GM19043 (cell line): ENCODE data around the gene PRSS38.

Experiments
- ATAC-seq: cut with Tn5 transposase; IDR thresholded peaks from one replicate; pipeline ENCODE4 v1.9.1; 2021; ENCODE audit warnings: low read depth; ENCODE audit not compliant: unreplicated experiment

PRSS38 gene

GRCh38 chr1:227893949-227894721 is 78.7 kb downstream of the PRSS38 start:
- ATAC-seq = no peak

- no peak for ATAC-seq
These were observed 79.5 kb downstream of the PRSS38 start for GRCh38 chr1:227894831-227895451.
